Measurements from ENCODE around the gene ZBTB8B.
"Not testable (repeated sequence)": the region's sequence is repeated elsewhere in the genome, so short reads cannot be mapped to it uniquely, and the experiment has no call there.

The ZBTB8B gene

DNA sequence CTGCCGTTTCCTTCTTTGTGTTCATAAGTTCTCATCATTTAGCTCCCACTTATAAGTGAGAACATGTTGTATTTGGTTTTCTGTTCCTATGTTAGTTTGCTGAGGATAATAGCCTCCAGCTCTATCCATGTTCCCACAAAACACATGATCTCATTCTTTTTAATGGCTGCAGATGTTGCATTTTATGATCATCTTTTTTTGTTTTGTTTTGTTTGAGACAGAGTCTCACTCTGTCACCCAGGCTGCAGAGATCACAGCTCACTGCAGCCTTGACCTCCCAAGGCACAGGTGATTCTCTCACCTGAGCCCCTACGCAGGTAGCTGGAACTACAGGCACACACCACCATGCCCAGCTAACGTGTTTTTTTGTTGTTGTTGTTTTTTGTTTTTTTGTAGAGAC, 16.9 kb downstream of the ZBTB8B start:
- peak; percentile 82 for TF ChIP-seq ZEB2 (tag by site-specific recombination; IDR thresholded peaks at IDR 0.05)
- TF ChIP-seq ZNF629 (tag by site-specific recombination; IDR thresholded peaks at IDR 0.05), result 0 out of 2 replicates have a peak, but pooled peaks have one; percentile 19
- TF ChIP-seq, protein P1, sequence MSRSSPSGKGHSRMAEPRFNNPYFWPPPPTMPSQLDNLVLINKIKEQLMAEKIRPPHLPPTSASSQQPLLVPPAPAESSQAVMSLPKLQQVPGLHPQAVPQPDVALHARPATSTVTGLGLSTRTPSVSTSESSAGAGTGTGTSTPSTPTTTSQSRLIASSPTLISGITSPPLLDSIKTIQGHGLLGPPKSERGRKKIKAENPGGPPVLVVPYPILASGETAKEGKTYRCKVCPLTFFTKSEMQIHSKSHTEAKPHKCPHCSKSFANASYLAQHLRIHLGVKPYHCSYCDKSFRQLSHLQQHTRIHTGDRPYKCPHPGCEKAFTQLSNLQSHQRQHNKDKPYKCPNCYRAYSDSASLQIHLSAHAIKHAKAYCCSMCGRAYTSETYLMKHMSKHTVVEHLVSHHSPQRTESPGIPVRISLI (tag by site-specific recombination; IDR thresholded peaks at IDR 0.05), result peak; percentile 72; the same call in 1 of the 2 replicates
- TF ChIP-seq, protein P2, sequence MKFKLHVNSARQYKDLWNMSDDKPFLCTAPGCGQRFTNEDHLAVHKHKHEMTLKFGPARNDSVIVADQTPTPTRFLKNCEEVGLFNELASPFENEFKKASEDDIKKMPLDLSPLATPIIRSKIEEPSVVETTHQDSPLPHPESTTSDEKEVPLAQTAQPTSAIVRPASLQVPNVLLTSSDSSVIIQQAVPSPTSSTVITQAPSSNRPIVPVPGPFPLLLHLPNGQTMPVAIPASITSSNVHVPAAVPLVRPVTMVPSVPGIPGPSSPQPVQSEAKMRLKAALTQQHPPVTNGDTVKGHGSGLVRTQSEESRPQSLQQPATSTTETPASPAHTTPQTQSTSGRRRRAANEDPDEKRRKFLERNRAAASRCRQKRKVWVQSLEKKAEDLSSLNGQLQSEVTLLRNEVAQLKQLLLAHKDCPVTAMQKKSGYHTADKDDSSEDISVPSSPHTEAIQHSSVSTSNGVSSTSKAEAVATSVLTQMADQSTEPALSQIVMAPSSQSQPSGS (tag by site-specific recombination; IDR thresholded peaks at IDR 0.05; ENCODE audit: low read depth), result peak; percentile 12; the same call in 1 of the 2 replicates
- TF ChIP-seq ZNF366 (tag by site-specific recombination; conservative IDR thresholded peaks at IDR 0.05), result 0 out of 2 replicates have a peak, but pooled peaks have one; percentile 41
- TF ChIP-seq IKZF3 (tag by site-specific recombination; IDR thresholded peaks at IDR 0.05), result peak; percentile 8; the same call in 1 of the 2 replicates
- peak; percentile 21; the same call in 1 of the 2 replicates for TF ChIP-seq YY2 (tag by site-specific recombination; IDR thresholded peaks at IDR 0.05)
- POLR2A ChIA-PET; H3K4me3 ChIP-seq (ENCODE audit: low read depth, low read length); H3K9me3 ChIP-seq (ENCODE audit: control insufficient read depth, insufficient read depth, low read depth, low read length); H3K27ac ChIP-seq (ENCODE audit: extremely low read depth, low read depth, low read length); H3K4me1 ChIP-seq (ENCODE audit: control insufficient read depth, insufficient read depth, low read length): not testable (repeated sequence)
- CTCF ChIA-PET, result interaction anchor here (0.6 to 1.7 kb wide), 4 partner anchors 38 to 504 kb away, joined by 3 to 7 read pairs (median 4); no protein-coding TSS in a partner anchor
- H3K36me3 ChIP-seq (ENCODE audit: control insufficient read depth in 2 of 2, insufficient read depth in 1 of 2, low read length in 2 of 2), result peaks cover 0 to 13% of the 10 kb centered on the region in 2 experiments; a peak in 2 of 3 replicates

DNA sequence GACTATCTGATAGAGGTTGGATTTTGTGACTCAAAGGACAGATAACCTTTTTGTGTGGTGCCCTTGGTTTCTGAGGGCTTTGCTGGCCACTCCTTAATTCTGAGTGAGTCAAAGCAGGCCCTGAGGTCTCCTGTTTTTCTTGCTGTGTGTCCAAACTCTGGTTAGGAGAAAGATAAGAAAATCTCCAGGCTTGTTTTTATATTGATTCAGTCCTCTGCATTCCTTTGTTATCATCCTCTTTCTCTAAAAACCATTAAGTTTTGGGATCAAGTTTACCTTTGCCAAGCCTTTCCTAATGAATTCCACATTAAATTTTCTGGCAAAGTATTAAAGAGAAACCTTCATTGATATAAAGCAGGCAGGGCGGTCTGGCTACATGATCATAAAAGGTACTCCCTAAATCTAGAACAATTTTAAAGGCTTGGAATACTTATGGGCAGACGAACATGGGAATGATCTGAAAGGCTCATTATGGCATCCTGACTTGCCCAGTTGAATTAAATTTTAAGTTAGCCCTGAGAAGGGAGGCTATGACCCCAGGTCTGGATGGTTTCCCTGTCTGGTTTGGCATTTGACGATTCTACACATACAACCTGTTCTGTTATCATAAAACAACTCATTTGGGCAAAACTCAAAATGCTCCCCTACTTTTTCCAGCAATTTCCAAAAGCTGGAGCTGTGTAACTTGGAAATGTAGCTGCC, 20.8 kb downstream of the ZBTB8B start:
- ChIA-PET POLR2A (no interaction called here), CTCF (interaction anchor here (0.6 kb wide), 1 partner anchor 390 kb away, joined by 4 read pairs; no protein-coding TSS in a partner anchor)
- TF ChIP-seq ZNF146 (tag by site-specific recombination; IDR thresholded peaks at IDR 0.05) (no peak), ZNF324 (tag by site-specific recombination; IDR thresholded peaks at IDR 0.05) (no peak), GLI2 (tag by site-specific recombination; IDR thresholded peaks at IDR 0.05; ENCODE audit: borderline replicate concordance, low read depth) (no peak), ZNF549 (tag by site-specific recombination; IDR thresholded peaks at IDR 0.05) (no peak), ZNF558 (tag by site-specific recombination; IDR thresholded peaks at IDR 0.05) (no peak), ZFP3 (tag by site-specific recombination; IDR thresholded peaks at IDR 0.05; ENCODE audit: low read depth) (no peak), ZNF175 (tag by site-specific recombination; IDR thresholded peaks at IDR 0.05) (no peak), ZNF114 (tag by site-specific recombination; IDR thresholded peaks at IDR 0.05) (no peak), GFI1B (tag by site-specific recombination; IDR thresholded peaks at IDR 0.05) (no peak), ZNF184 (tag by site-specific recombination; IDR thresholded peaks at IDR 0.05) (no peak)
- TF ChIP-seq, protein P3, sequence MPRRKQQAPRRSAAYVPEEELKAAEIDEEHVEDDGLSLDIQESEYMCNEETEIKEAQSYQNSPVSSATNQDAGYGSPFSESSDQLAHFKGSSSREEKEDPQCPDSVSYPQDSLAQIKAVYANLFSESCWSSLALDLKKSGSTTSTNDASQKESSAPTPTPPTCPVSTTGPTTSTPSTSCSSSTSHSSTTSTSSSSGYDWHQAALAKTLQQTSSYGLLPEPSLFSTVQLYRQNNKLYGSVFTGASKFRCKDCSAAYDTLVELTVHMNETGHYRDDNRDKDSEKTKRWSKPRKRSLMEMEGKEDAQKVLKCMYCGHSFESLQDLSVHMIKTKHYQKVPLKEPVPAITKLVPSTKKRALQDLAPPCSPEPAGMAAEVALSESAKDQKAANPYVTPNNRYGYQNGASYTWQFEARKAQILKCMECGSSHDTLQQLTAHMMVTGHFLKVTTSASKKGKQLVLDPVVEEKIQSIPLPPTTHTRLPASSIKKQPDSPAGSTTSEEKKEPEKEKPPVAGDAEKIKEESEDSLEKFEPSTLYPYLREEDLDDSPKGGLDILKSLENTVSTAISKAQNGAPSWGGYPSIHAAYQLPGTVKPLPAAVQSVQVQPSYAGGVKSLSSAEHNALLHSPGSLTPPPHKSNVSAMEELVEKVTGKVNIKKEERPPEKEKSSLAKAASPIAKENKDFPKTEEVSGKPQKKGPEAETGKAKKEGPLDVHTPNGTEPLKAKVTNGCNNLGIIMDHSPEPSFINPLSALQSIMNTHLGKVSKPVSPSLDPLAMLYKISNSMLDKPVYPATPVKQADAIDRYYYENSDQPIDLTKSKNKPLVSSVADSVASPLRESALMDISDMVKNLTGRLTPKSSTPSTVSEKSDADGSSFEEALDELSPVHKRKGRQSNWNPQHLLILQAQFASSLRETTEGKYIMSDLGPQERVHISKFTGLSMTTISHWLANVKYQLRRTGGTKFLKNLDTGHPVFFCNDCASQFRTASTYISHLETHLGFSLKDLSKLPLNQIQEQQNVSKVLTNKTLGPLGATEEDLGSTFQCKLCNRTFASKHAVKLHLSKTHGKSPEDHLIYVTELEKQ (tag by site-specific recombination; IDR thresholded peaks at IDR 0.05; ENCODE audit: borderline replicate concordance), result no peak
- TF ChIP-seq, protein P4, sequence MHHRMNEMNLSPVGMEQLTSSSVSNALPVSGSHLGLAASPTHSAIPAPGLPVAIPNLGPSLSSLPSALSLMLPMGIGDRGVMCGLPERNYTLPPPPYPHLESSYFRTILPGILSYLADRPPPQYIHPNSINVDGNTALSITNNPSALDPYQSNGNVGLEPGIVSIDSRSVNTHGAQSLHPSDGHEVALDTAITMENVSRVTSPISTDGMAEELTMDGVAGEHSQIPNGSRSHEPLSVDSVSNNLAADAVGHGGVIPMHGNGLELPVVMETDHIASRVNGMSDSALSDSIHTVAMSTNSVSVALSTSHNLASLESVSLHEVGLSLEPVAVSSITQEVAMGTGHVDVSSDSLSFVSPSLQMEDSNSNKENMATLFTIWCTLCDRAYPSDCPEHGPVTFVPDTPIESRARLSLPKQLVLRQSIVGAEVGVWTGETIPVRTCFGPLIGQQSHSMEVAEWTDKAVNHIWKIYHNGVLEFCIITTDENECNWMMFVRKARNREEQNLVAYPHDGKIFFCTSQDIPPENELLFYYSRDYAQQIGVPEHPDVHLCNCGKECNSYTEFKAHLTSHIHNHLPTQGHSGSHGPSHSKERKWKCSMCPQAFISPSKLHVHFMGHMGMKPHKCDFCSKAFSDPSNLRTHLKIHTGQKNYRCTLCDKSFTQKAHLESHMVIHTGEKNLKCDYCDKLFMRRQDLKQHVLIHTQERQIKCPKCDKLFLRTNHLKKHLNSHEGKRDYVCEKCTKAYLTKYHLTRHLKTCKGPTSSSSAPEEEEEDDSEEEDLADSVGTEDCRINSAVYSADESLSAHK (tag by site-specific recombination; IDR thresholded peaks at IDR 0.05), result no peak
- TF ChIP-seq, protein P5, sequence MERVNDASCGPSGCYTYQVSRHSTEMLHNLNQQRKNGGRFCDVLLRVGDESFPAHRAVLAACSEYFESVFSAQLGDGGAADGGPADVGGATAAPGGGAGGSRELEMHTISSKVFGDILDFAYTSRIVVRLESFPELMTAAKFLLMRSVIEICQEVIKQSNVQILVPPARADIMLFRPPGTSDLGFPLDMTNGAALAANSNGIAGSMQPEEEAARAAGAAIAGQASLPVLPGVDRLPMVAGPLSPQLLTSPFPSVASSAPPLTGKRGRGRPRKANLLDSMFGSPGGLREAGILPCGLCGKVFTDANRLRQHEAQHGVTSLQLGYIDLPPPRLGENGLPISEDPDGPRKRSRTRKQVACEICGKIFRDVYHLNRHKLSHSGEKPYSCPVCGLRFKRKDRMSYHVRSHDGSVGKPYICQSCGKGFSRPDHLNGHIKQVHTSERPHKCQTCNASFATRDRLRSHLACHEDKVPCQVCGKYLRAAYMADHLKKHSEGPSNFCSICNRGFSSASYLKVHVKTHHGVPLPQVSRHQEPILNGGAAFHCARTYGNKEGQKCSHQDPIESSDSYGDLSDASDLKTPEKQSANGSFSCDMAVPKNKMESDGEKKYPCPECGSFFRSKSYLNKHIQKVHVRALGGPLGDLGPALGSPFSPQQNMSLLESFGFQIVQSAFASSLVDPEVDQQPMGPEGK (tag by site-specific recombination; IDR thresholded peaks at IDR 0.05), result no peak

More for the DNA sequence above, 20.8 kb downstream of the ZBTB8B start:
- Histone ChIP-seq H3K4me3 (ENCODE audit: low read depth, low read length) (no peak overlapping the region), H3K4me1 (ENCODE audit: control insufficient read depth, insufficient read depth, low read length) (no peaks in the 10 kb centered on the region), H3K36me3 (ENCODE audit: control insufficient read depth in 2 of 2, insufficient read depth in 1 of 2, low read length in 2 of 2) (peaks cover 0 to 16% of the 10 kb centered on the region in 2 experiments; a peak in 2 of 3 replicates), H3K9me3 (ENCODE audit: control insufficient read depth, insufficient read depth, low read depth, low read length) (no peaks in the 10 kb centered on the region), H3K27ac (ENCODE audit: extremely low read depth, low read depth, low read length) (no peak overlapping the region)

Measured in HEK293 (cell line).